Activated T-helper 2 cell treated with anti-CD3 and anti-CD28 coated beads, Interferon-gamma antibody, Interleukin-2, Interleukin-4, amounts not matched to agents 10 μg/mL and 5 μg/mL and 100 μg/mL, durations not matched to agents 14 hours and 24 hours and 36 hours (primary cell): ENCODE results near the gene DENND1A. TPM values are rescaled to one million over a fixed set of nuclear protein-coding genes. Genes with fewer than 3 reads are reported as not detected.

Experiments
- DNase-seq: peaks from one replicate; pipeline ENCODE4 v3.0.0; 2021; ENCODE audit warnings: low spot score
- H3K27ac Mint-ChIP-seq: one replicate; pipeline ENCODE4 v1.8.0; 2021; ENCODE audit warnings: mixed read lengths
- H3K27me3 Mint-ChIP-seq: one replicate; pipeline ENCODE4 v1.8.0; 2021; ENCODE audit warnings: low read depth, mixed read lengths
- H3K36me3 Mint-ChIP-seq: one replicate; pipeline ENCODE4 v1.8.0; 2021; ENCODE audit warnings: low read depth, mixed read lengths
- H3K4me1 Mint-ChIP-seq: one replicate; pipeline ENCODE4 v1.8.0; 2021; ENCODE audit warnings: low read depth, mixed read lengths
- H3K4me3 Mint-ChIP-seq: one replicate; pipeline ENCODE4 v1.8.0; 2021; ENCODE audit warnings: low read depth, mild to moderate bottlenecking, moderate library complexity, mixed read lengths
- H3K9me3 Mint-ChIP-seq: one replicate; pipeline ENCODE4 v1.8.0; 2021; ENCODE audit warnings: mixed read lengths
- intact Hi-C: fragments of 100-400 bp; cut with micrococcal nuclease; formaldehyde crosslinking; loops from one replicate; pipeline ENCODE4 v1.15.1; 2023
- total RNA-seq: library from RNA; stranded (reverse); gene quantifications from 2 replicates; pipeline ENCODE4 v1.2.3, GENCODE V29; 2022

The DENND1A gene
- total RNA-seq, 1 donor from 2014 or later, result 20.0 TPM

DNA sequence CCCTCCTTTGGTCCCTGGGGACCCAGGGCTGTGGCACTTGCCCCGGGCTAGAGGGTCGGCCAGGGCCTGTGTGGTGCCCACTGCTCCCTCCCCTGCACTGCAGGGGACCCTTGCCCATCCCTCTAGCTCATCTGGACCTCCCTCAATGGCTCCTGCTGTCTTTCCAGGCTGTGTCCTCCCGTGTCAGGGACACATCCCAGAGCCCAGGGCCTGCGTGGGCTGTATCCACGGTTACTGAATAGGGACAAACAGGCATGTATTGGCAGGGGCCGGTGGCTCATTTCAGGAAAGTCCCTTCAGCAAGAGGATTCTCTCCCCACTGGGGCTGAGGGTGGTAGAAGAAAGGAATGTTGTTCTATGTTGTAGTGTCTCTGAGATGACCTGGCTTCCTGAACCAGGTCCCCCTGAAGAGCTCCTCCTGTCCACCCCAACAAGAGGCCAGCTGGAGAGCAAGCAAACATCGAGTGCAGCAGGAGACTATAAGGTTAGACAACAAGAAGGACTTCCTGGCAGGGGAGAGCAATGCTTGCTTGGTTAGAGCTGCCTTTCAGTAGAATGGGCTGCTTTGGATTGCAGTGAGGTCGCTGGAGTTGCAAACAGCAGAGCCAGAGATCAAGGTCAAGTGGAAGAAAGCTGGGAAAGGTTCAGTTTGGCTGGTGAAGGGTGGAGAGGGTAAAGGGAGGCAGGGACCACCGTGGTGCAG, 575.0 kb downstream of the DENND1A start:
- intact Hi-C loops, result loop anchor here (1.0 to 5.0 kb wide), 2 partner anchors 30 to 253 kb away; no protein-coding TSS in a partner anchor
- Mint-ChIP-seq H3K27me3 (peaks cover 7% of the 10 kb centered on the region), H3K36me3 (no peaks in the 10 kb centered on the region), H3K27ac (no peak overlapping the region), H3K4me1 (peaks cover 12% of the 10 kb centered on the region), H3K9me3 (no peaks in the 10 kb centered on the region), H3K4me3 (no peak overlapping the region)
- no peak for DNase-seq

DNA sequence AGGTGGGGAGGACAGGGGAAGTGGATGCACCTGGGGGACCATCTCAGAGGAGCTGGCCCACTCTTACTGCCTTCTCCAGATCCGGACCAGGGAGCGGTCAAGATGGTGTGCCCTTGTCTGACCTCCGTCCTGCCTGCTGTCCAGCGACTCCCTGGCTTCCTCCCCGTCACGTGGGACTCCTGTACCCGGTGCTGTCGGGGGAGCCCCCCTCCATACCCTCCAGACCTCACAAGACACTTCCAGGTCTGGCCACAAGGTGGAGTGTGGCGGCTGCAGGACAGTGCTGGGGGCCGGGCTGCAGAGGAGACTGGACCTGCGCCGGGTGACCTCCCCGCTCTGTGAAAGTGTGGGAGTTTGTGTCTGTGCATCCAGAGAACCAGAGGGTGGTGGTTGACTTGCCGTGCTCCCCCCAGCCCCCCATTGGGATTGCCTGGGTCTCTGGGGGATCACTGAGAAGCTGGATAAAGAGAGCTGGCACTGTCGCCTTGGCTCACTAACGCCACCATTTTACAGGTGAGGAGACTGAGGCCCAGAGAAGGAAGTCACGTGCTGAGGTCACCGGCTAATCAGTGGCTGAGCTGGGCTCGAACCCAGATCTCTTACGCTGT, 575.8 kb downstream of the DENND1A start:
- Mint-ChIP-seq H3K36me3 (no peaks in the 10 kb centered on the region), H3K27me3 (peaks cover 7% of the 10 kb centered on the region), H3K27ac (no peak overlapping the region), H3K9me3 (no peaks in the 10 kb centered on the region), H3K4me1 (peaks cover 5% of the 10 kb centered on the region), H3K4me3 (no peak overlapping the region)
- peak; percentile 32 for DNase-seq
- intact Hi-C loops, result loop anchor here (1.0 to 5.0 kb wide), 2 partner anchors 31 to 252 kb away; no protein-coding TSS in a partner anchor

DNA sequence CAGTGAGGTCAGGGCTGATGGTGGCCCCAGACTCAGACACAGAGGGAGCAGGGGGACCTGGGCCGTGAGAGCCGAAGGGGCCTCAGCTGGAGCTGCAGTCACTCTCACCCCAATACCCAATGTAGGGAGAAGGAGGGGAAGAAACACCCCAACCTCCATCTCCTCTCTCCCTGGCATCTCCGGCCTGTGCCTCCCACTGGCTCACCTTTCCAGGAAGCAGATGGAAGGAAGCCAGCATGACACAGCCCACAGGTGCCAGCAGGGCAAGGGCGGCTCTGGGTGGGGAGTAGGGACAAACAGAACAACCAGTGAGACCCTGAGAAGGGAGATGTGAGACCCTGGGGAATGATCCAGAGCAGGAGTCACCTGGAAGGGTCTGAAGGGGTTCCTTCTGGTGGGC, 576.9 kb downstream of the DENND1A start:
- intact Hi-C loops, result loop anchor here (5.0 kb wide), 1 partner anchor 251 kb away; no protein-coding TSS in a partner anchor

DNA sequence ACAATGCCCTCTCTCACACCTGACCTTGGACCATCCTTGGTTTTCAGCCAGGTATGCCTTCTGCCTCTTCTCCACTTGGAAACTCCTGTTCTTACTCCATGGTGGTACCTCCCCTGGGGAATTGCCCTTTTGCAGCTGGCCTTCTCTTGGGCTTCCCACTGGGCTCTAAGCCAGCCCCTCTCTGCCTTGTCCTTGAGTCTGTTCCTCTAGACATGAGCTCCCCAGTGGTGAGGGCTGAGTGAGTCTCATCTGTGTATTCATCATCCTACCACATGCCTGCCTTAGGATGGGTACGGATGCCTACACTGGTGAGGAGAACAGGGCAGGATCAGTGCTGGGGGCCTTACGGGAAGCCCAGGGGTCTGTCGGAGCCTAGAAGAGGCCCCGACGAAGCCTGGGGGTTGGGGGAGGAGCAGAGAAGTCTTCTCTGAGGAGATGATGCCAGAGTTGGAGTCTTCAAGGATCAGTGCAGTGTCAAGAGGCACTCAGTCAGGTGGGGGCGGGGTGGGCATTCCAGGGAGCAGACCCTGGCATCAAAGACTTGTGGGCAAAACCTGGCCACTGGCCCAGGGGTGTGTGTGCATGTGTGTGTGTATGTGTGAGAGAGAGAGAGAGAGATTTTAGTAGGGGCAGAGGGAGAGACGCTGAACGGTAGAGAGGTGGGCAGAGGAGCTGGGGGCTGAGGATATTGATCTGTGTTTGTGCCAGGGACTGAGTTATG, 579.2 kb downstream of the DENND1A start:
- intact Hi-C loops, result loop anchor here (1.0 to 5.0 kb wide), 2 partner anchors 248 to 268 kb away; no protein-coding TSS in a partner anchor
- no peak overlapping the region for H3K4me3 Mint-ChIP-seq
- H3K27ac Mint-ChIP-seq, result no peak overlapping the region
- H3K36me3 Mint-ChIP-seq, result no peaks in the 10 kb centered on the region
- no peak for DNase-seq
- peaks cover 7% of the 10 kb centered on the region for H3K27me3 Mint-ChIP-seq
- H3K4me1 Mint-ChIP-seq, result peaks cover 2% of the 10 kb centered on the region
- H3K9me3 Mint-ChIP-seq, result no peaks in the 10 kb centered on the region

More for the DNA sequence above, 576.9 kb downstream of the DENND1A start:
- no peaks in the 10 kb centered on the region for H3K9me3 Mint-ChIP-seq
- peaks cover 7% of the 10 kb centered on the region for H3K27me3 Mint-ChIP-seq
- no peaks in the 10 kb centered on the region for H3K36me3 Mint-ChIP-seq
- H3K27ac Mint-ChIP-seq, result no peak overlapping the region
- DNase-seq, result no peak
- H3K4me3 Mint-ChIP-seq, result no peak overlapping the region
- peaks cover 2% of the 10 kb centered on the region for H3K4me1 Mint-ChIP-seq

DNA sequence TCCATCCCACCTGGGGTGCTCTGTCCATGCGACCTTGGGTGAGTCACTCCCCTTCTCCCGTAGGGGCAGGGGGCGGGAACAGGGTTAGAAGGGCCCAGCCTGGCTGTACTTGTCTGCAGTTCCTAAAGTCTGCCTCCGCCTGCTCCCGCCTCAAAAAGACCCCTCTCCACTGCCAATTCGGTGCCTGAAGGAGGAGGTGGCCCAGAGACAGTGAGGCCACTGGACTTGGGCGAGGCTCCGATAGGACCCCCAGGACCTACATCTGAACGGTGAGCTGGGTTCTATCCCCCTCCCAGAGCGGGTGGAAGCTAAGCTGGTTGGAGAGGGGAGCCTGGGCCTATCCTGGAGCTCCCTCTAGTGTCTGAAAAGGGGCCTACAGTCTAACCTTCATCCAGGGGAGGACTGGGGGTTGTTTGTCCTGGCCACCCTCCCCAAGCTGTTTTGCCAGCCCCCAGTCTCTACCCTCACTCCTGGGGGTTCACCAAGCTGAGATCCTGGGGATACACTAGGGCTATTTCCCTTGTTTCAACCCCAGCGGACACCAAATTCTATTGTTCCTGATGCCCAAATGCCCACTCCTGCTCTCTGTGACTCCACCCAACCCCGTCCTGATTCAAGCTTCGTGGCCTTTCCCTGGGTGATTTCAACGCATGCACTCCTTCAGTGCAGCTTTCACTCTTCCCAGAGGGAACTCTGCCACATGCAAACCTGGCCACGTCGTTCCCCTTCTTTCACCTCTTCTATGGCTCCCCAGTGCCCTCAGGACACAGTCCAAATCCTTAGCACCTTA, 580.0 kb downstream of the DENND1A start:
- no peaks in the 10 kb centered on the region for H3K36me3 Mint-ChIP-seq

DNA sequence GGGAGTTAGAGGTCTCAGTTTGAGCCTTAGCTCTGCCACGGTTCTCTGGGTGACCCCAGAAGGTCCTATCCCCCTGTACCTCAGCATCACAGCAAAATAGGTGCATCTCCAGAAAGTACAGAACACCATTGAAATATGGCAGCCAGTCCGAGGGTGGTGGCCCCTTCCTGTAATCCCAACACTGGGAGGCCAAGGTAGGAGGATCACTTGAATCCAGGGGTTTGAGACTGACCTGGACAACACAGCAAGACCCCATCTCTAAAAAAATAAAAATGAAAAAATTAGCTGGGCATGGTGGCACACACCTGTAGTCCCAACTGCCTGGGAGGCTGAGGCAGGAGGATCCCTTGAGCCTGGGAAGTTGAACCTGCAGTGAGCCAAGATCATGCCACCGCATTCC, 580.9 kb downstream of the DENND1A start:
- peaks cover 7% of the 10 kb centered on the region for H3K27me3 Mint-ChIP-seq

More for the DNA sequence above, 580.0 kb downstream of the DENND1A start:
- intact Hi-C loops, result loop anchor here (1.0 to 10.0 kb wide), 3 partner anchors 248 to 445 kb away; partner anchors contain the start of gene RC3H2
- Mint-ChIP-seq H3K4me3 (no peak overlapping the region), H3K27me3 (peaks cover 7% of the 10 kb centered on the region), H3K4me1 (peaks cover 2% of the 10 kb centered on the region), H3K9me3 (no peaks in the 10 kb centered on the region), H3K27ac (no peak overlapping the region)
- peak; percentile 44 for DNase-seq

DNA sequence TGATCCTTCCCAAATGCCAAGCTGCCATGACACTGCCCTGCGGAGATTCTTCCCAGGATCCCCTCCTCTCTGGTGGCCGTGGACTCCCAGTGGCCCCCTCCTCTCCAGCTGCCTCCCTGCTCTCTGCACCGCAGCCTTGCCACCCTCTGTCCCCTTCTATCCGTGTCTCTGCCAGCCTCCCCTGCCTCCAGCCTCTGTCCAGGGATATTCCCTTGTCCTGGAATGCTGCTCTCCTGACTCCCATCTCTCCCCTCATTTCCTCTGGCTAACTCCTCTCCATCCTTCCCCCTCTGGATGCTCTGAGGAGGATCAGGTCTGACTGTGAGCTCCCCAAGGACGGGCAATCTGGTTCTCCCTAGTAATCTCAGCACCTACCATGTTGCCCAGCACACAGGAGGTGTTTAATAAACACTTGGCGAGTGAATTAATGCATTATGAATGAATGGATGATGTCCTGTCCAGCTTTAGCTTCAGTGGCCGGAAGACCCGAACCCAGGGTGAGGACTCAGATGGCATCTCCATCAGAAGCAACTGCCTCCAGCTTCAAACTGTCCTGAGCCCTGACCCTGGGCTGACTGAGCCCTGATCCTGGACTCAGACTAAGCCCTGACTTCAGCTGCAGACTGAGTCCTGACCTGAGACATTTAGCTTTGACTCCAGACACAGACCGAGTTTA, 581.5 kb downstream of the DENND1A start:
- Mint-ChIP-seq H3K9me3 (no peaks in the 10 kb centered on the region), H3K36me3 (no peaks in the 10 kb centered on the region), H3K27ac (no peak overlapping the region), H3K27me3 (peaks cover 7% of the 10 kb centered on the region), H3K4me1 (no peaks in the 10 kb centered on the region), H3K4me3 (no peak overlapping the region)
- intact Hi-C loops, result loop anchor here (10.0 kb wide), 1 partner anchor 444 kb away; the partner anchor contains the start of gene RC3H2
- DNase-seq, result no peak

More for the DNA sequence above, 580.9 kb downstream of the DENND1A start:
- Mint-ChIP-seq H3K4me1 (no peaks in the 10 kb centered on the region), H3K9me3 (no peaks in the 10 kb centered on the region), H3K27ac (no peak overlapping the region), H3K4me3 (no peak overlapping the region), H3K36me3 (no peaks in the 10 kb centered on the region)
- intact Hi-C loops, result loop anchor here (10.0 kb wide), 1 partner anchor 444 kb away; the partner anchor contains the start of gene RC3H2
- no peak for DNase-seq

DNA sequence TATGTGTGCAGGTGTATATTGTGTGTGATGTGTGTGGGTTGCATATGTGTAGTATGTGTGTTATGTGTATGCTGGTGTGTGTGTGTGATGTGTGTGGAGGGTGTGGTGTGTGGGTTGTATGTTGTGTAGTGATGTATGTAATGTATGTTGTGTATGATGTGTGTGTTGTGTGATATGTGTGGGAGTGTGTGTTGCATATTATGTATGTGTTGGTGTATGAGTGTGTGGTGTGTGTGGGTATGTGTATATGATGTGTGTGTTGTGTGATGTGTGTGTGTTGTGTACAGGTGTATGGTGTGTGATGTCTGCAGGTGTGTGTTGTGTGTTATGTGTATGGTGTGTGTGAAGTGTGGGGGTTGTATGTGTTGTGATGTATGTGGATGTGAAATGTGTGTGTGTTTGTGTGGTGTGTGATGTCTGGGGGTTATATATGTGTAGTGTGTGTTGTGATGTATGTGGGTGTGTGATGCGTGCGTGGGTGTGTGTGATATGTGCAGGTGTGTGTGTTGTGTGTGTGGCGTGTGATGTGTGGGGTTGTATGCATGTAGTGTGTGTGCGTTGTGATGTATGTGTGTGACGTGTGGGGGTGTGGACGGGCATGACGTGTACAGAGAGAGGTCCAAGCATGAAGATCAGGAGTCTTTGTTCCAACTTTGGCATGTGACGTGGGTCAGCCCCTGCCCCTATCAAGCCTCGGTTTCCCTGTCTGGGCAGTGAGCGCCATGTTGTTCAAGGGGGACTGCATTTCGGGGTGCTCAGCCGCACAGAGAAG, 582.5 kb downstream of the DENND1A start:
- no peaks in the 10 kb centered on the region for H3K4me1 Mint-ChIP-seq
- H3K27me3 Mint-ChIP-seq, result peaks cover 4% of the 10 kb centered on the region
- no peaks in the 10 kb centered on the region for H3K9me3 Mint-ChIP-seq
- no peak overlapping the region for H3K4me3 Mint-ChIP-seq
- no peak for DNase-seq
- no peak overlapping the region for H3K27ac Mint-ChIP-seq
- intact Hi-C loops, result loop anchor here (10.0 kb wide), 1 partner anchor 443 kb away; the partner anchor contains the start of gene RC3H2
- no peaks in the 10 kb centered on the region for H3K36me3 Mint-ChIP-seq

DNA sequence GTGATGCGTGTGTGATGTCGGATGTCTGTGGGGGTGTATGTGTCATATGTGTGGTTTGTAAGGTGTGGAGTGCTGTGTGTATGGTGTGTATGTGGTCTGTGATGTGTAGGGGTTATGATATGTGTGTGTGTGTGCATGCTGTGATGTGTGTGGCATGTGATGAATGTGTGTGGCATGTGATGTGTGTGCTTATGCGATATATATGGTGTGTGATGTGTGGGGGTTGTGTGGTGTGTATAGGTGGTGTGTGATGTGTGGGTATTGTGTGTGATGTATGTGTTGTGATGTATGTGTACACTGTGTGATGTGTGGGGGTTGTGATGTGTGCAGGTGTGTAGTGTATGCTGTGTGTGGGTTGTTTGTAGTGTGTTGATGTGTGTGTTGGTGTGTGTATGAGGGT, 583.1 kb downstream of the DENND1A start:
- no peak for DNase-seq
- H3K4me1 Mint-ChIP-seq, result no peaks in the 10 kb centered on the region
- no peaks in the 10 kb centered on the region for H3K9me3 Mint-ChIP-seq
- H3K27ac Mint-ChIP-seq, result no peak overlapping the region
- peaks cover 4% of the 10 kb centered on the region for H3K27me3 Mint-ChIP-seq
- H3K36me3 Mint-ChIP-seq, result no peaks in the 10 kb centered on the region
- intact Hi-C loops, result loop anchor here (10.0 kb wide), 1 partner anchor 442 kb away; the partner anchor contains the start of gene RC3H2
- H3K4me3 Mint-ChIP-seq, result no peak overlapping the region

DNA sequence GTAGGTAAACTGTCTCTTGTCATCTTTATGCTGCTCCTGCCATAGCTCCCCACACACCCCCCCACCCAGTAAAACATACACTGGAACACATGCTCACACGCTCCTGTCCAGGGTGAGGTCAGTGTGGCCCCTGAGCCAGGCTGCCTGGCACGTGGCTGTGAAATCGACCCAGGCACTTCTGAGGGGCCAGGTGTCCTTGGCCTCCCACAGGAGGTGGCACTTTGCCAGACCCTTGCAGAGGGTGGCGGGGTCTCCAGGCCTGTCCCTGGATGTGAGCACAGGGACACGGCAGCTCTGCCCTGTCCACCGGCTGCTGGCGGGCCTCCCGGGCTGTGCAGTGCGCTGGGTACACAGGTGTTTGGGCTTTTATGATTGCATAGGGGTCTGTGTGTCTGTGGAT, 583.9 kb downstream of the DENND1A start:
- Mint-ChIP-seq H3K9me3 (no peaks in the 10 kb centered on the region), H3K36me3 (no peaks in the 10 kb centered on the region), H3K27me3 (no peaks in the 10 kb centered on the region), H3K4me1 (peaks cover 3% of the 10 kb centered on the region), H3K27ac (no peak overlapping the region), H3K4me3 (no peak overlapping the region)
- intact Hi-C loops, result loop anchor here (10.0 kb wide), 1 partner anchor 441 kb away; the partner anchor contains the start of gene RC3H2
- no peak for DNase-seq

DNA sequence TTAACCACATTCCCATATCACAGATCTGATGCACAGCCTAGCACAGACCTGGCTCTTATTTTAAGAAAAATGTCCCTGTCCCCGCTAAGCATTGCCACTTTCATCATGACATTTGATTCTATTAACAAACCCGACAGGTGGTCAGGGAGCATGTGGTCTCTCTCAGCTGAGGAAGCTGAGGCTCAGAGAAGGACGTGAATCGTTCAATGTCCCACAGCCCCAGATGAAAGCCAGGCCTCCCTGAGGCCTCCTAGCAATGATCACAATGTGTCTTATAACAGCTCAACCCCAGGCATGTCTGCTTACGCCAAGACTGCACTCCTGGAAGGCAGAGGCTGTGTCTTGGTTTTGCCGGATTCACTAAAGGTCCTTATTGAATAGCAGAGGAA, 584.4 kb downstream of the DENND1A start:
- Mint-ChIP-seq H3K4me3 (no peak overlapping the region), H3K9me3 (no peaks in the 10 kb centered on the region), H3K4me1 (peaks cover 8% of the 10 kb centered on the region), H3K27ac (no peak overlapping the region), H3K27me3 (no peaks in the 10 kb centered on the region), H3K36me3 (no peaks in the 10 kb centered on the region)
- no peak for DNase-seq
- intact Hi-C loops, result loop anchor here (10.0 kb wide), 1 partner anchor 441 kb away; the partner anchor contains the start of gene RC3H2
